GM12891 (cell line): ENCODE measurements around the gene CREB5.
"Not testable (repeated sequence)": the region's sequence is repeated elsewhere in the genome, so short reads cannot be mapped to it uniquely, and the experiment has no call there.

Source experiments
- POLR2A ChIP-seq: IDR thresholded peaks from 2 replicates; pipeline ENCODE4 v1.6.1; 2011; ENCODE audit warnings: low read depth, low read length, control low read depth
- POLR2AphosphoS5 ChIP-seq: IDR thresholded peaks from 2 replicates; pipeline ENCODE4 v1.6.1; 2011; ENCODE audit warnings: low read depth, low read length, control low read depth
- POU2F2 ChIP-seq: IDR thresholded peaks from 2 replicates; pipeline ENCODE4 v1.6.1; 2011; ENCODE audit warnings: low read depth, mild to moderate bottlenecking, control low read depth, low read length, moderate library complexity
- SPI1 ChIP-seq: IDR thresholded peaks from 2 replicates; pipeline ENCODE4 v1.6.1; 2011; ENCODE audit warnings: low read depth, low read length, control low read depth
- TAF1 ChIP-seq: IDR thresholded peaks from 2 replicates; pipeline ENCODE4 v1.6.1; 2011; ENCODE audit warnings: low read depth, low read length, control low read depth

GRCh38 chr7:28401567-28401966, 10.8 kb upstream of the CREB5 start:
- not testable (repeated sequence) for TF ChIP-seq SPI1, POLR2A, POU2F2, POLR2AphosphoS5, TAF1
